ENCODE measurements around the gene AIFM3.

AIFM3 gene

DNA sequence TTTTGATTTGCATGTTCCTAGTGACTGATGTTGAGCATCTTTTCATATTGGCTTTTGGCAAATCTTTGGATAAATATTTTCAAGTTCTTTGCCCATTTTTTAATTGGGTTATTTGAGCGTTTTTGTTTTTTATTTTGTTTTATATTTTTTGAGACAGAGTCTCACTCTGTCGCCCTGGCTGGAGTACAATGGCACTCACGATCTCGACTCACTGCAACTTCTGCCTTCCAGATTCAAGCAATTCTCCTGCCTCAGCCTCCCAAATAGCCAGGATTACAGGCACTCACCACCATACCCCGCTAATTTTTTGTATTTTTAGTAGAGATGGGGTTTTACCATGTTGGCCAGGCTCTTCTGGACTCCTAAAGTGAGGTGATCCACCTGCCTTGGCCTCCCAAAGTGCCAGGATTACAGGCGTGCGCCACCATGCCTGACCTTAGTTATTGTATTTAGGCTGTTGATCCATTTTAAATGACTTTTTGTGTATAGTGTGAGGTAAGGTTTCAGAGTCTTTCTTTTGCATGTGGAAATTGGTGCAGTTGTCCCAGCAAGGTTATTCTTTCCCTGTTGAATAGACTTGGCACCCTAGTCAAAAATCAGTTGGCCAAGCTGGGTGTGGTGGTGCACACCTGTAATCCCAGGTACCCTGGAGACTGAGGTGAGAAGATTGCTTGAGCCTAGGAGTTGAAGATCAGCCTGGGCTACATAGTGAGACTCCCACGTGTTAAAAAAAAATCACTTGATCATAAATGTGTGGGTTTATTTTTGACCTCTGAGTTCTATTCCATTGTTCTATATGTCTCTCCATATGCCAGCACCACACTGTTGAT lies 23.7 kb upstream of the AIFM3 start:
- no peak overlapping the region for H2AFZ ChIP-seq (ENCODE audit: low read length)
- no peaks in the 10 kb centered on the region for H3K27me3 ChIP-seq (ENCODE audit: insufficient read depth, low read length, poor library complexity, severe bottlenecking)
- H3K9me2 ChIP-seq (replicated peaks; ENCODE audit: low read depth, low read length) = no peaks in the 10 kb centered on the region
- peaks cover 70% of the 10 kb centered on the region; the same call in 1 of the 2 replicates for H3K36me3 ChIP-seq (ENCODE audit: insufficient read depth, low read length)
- H3F3A ChIP-seq (ENCODE audit: low read depth) = no peaks in the 10 kb centered on the region
- H3K79me2 ChIP-seq (ENCODE audit: insufficient read depth, low read length) = peaks cover 98% of the 10 kb centered on the region
- H3K4me3 ChIP-seq (ENCODE audit: low read length, poor library complexity, severe bottlenecking) = no peak overlapping the region
- H3K9ac ChIP-seq (ENCODE audit: low read depth, low read length, poor library complexity, severe bottlenecking) = no peak overlapping the region
- H4K20me1 ChIP-seq (ENCODE audit: insufficient read depth, low read length, poor library complexity, severe bottlenecking) = peaks cover 88% of the 10 kb centered on the region
- peaks cover 7% of the 10 kb centered on the region for H3K4me1 ChIP-seq (ENCODE audit: insufficient read depth, low read length, poor library complexity, severe bottlenecking)
- H3K9me3 ChIP-seq (ENCODE audit: insufficient read depth, low read depth, low read length) = no peaks in the 10 kb centered on the region
- TF ChIP-seq, protein P1, sequence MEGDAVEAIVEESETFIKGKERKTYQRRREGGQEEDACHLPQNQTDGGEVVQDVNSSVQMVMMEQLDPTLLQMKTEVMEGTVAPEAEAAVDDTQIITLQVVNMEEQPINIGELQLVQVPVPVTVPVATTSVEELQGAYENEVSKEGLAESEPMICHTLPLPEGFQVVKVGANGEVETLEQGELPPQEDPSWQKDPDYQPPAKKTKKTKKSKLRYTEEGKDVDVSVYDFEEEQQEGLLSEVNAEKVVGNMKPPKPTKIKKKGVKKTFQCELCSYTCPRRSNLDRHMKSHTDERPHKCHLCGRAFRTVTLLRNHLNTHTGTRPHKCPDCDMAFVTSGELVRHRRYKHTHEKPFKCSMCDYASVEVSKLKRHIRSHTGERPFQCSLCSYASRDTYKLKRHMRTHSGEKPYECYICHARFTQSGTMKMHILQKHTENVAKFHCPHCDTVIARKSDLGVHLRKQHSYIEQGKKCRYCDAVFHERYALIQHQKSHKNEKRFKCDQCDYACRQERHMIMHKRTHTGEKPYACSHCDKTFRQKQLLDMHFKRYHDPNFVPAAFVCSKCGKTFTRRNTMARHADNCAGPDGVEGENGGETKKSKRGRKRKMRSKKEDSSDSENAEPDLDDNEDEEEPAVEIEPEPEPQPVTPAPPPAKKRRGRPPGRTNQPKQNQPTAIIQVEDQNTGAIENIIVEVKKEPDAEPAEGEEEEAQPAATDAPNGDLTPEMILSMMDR (conservative IDR thresholded peaks at IDR 0.05; ENCODE audit: low read length) = no peak
- no peak for TF ChIP-seq EZH2phosphoT487 (IDR thresholded peaks at IDR 0.05; ENCODE audit: borderline replicate concordance)
- H3K4me2 ChIP-seq (ENCODE audit: low read depth, low read length, poor library complexity, severe bottlenecking) = no peak overlapping the region

DNA sequence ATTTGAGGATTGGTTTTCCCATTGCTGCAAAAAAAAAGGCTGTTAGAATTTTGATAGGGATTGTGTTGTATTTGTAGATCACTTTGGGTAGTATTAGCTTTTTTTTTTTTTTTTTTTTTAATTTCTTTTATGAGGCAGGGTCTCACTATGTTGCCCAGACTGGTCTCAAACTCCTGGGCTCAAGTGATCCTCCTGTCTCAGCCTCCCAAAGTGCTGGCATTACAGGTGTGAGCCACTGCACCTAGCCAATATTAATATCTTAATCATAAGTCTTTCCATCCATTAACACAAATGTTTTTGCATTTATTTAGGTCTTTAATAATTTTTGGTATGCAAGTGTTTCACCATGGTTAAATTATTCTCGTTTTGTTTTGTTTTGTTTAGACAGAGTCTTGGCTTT lies 23.0 kb upstream of the AIFM3 start:
- Histone ChIP-seq H3K4me3 (ENCODE audit: low read length, poor library complexity, severe bottlenecking) (no peak overlapping the region), H2AFZ (ENCODE audit: low read length) (no peak overlapping the region), H3K27me3 (ENCODE audit: insufficient read depth, low read length, poor library complexity, severe bottlenecking) (no peaks in the 10 kb centered on the region), H3K4me2 (ENCODE audit: low read depth, low read length, poor library complexity, severe bottlenecking) (no peak overlapping the region), H3K9me3 (ENCODE audit: insufficient read depth, low read depth, low read length) (no peaks in the 10 kb centered on the region), H3K4me1 (ENCODE audit: insufficient read depth, low read length, poor library complexity, severe bottlenecking) (peaks cover 7% of the 10 kb centered on the region), H3K9me2 (replicated peaks; ENCODE audit: low read depth, low read length) (no peaks in the 10 kb centered on the region), H3F3A (ENCODE audit: low read depth) (no peaks in the 10 kb centered on the region), H3K79me2 (ENCODE audit: insufficient read depth, low read length) (peaks cover 98% of the 10 kb centered on the region), H3K9ac (ENCODE audit: low read depth, low read length, poor library complexity, severe bottlenecking) (no peak overlapping the region), H3K36me3 (ENCODE audit: insufficient read depth, low read length) (peaks cover 72% of the 10 kb centered on the region; the same call in 1 of the 2 replicates), H4K20me1 (ENCODE audit: insufficient read depth, low read length, poor library complexity, severe bottlenecking) (peaks cover 88% of the 10 kb centered on the region)
- TF ChIP-seq, protein P1 (conservative IDR thresholded peaks at IDR 0.05; ENCODE audit: low read length) = no peak
- no peak for TF ChIP-seq EZH2phosphoT487 (IDR thresholded peaks at IDR 0.05; ENCODE audit: borderline replicate concordance)

DNA sequence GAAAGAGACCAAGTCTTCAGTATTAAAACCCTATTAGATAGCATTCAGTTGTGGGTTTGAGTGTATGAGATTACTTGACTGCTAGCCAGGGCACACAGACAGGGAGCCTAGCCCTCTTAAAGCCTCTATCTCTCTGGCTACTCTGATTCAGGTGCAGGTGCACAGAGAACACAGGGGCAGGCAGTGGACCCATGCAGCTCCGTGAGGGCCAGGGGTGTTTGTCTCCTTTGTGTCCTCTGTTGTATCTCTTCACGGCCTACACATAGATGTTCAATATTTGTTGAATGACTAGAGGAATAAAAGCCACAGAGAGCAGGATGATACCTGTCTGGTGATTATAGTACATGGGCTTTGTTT lies 21.5 kb upstream of the AIFM3 start:
- no peak overlapping the region for H3K4me2 ChIP-seq (ENCODE audit: low read depth, low read length, poor library complexity, severe bottlenecking)
- no peak for TF ChIP-seq EZH2phosphoT487 (IDR thresholded peaks at IDR 0.05; ENCODE audit: borderline replicate concordance)
- TF ChIP-seq, protein P1 (conservative IDR thresholded peaks at IDR 0.05; ENCODE audit: low read length) = no peak
- H3K79me2 ChIP-seq (ENCODE audit: insufficient read depth, low read length) = peaks cover 98% of the 10 kb centered on the region
- peaks cover 7% of the 10 kb centered on the region for H3K4me1 ChIP-seq (ENCODE audit: insufficient read depth, low read length, poor library complexity, severe bottlenecking)
- H3K9me3 ChIP-seq (ENCODE audit: insufficient read depth, low read depth, low read length) = no peaks in the 10 kb centered on the region
- H4K20me1 ChIP-seq (ENCODE audit: insufficient read depth, low read length, poor library complexity, severe bottlenecking) = peaks cover 90% of the 10 kb centered on the region
- no peaks in the 10 kb centered on the region for H3K27me3 ChIP-seq (ENCODE audit: insufficient read depth, low read length, poor library complexity, severe bottlenecking)
- peaks cover 80% of the 10 kb centered on the region for H3K36me3 ChIP-seq (ENCODE audit: insufficient read depth, low read length)
- no peak overlapping the region for H3K9ac ChIP-seq (ENCODE audit: low read depth, low read length, poor library complexity, severe bottlenecking)
- no peaks in the 10 kb centered on the region for H3K9me2 ChIP-seq (replicated peaks; ENCODE audit: low read depth, low read length)
- no peak overlapping the region for H2AFZ ChIP-seq (ENCODE audit: low read length)
- H3K4me3 ChIP-seq (ENCODE audit: low read length, poor library complexity, severe bottlenecking) = no peak overlapping the region
- H3F3A ChIP-seq (ENCODE audit: low read depth) = no peaks in the 10 kb centered on the region
